Endothelial cell of umbilical vein (primary cell): ENCODE measurements around the gene HECW1.

Source experiments
- CTCF ChIP-seq, 2 donors: IDR thresholded peaks; 1 replicate in 1 of 2; 2 replicates in 1 of 2; pipeline ENCODE4 v1.5.1; 2011; ENCODE audit warnings: low read length in 2 of 2, mild to moderate bottlenecking in 2 of 2, moderate library complexity in 2 of 2, control low read depth in 1 of 2, inconsistent platforms in 1 of 2, low read depth in 1 of 2; ENCODE audit not compliant: insufficient read depth in 1 of 2; ENCODE audit errors: extremely low read depth in 1 of 2
- EZH2 ChIP-seq: IDR thresholded peaks from 2 replicates; pipeline ENCODE4 v1.6.1; 2012; ENCODE audit warnings: borderline replicate concordance, low read depth, mild to moderate bottlenecking, moderate library complexity, low read length, inconsistent platforms; ENCODE audit not compliant: severe bottlenecking
- FOS ChIP-seq: IDR thresholded peaks from 2 replicates; pipeline ENCODE4 v1.6.1; 2011; ENCODE audit warnings: mild to moderate bottlenecking, low read length, moderate library complexity, borderline replicate concordance; ENCODE audit not compliant: insufficient read depth
- GATA2 ChIP-seq: IDR thresholded peaks from 2 replicates; pipeline ENCODE4 v1.7.0; 2011; ENCODE audit warnings: low read depth, mild to moderate bottlenecking, moderate library complexity, mixed read lengths, low read length; ENCODE audit not compliant: insufficient read length, insufficient read depth
- MAX ChIP-seq: IDR thresholded peaks from 2 replicates; pipeline ENCODE4 v1.6.1; 2011; ENCODE audit not compliant: insufficient read depth, insufficient read length
- POLR2A ChIP-seq: IDR thresholded peaks from 2 replicates; pipeline ENCODE4 v1.6.1; 2012; ENCODE audit warnings: low read depth, mild to moderate bottlenecking, control low read depth, low read length
- POLR2AphosphoS5 ChIP-seq: IDR thresholded peaks from 2 replicates; pipeline ENCODE4 v1.6.1; 2012; ENCODE audit warnings: low read depth, mild to moderate bottlenecking, control low read depth, low read length, moderate library complexity; ENCODE audit not compliant: insufficient read depth

- TF ChIP-seq CTCF (IDR thresholded peaks at IDR 0.05; ENCODE audit: extremely low read depth in 1 of 2, insufficient read depth in 1 of 2, low read depth in 1 of 2, low read length in 2 of 2) (no peak), POLR2A (no peak), EZH2 (no peak), MAX (no peak), POLR2AphosphoS5 (no peak), GATA2 (no peak), FOS (no peak)
Observed at GRCh38 chr7:43486634-43487033, 374.2 kb downstream of the HECW1 start.
